ENCODE measurements around the gene LRRN4.

LRRN4 gene

DNA sequence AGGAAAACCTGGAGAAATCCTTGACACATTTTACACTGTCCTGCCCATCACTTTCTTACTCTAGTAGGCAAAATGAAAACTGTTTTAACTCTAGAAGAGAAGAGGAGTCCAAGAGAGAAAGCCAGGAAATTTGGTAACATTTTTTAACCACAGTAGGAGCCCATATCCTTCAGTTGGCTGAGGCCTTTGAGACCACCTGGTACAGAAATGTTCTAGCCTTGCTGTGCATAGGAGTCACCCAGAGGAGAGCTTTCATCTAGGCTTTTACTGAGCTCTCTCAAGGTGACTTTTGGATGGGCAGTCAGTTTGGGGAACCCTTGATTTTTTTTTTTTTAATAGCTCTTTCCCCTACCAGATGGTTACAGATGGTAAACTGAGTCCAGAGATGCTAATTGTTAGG lies 25.0 kb downstream of the LRRN4 start:
- Histone ChIP-seq H3K9ac (ENCODE audit: low read length) (peak overlapping the region; percentile 27), H3K4me1 (ENCODE audit: control insufficient read depth, insufficient read depth, low read length) (peaks cover 35% of the 10 kb centered on the region), H3K4me3 (ENCODE audit: low read length) (no peak overlapping the region), H3K36me3 (ENCODE audit: control insufficient read depth, insufficient read depth, low read length, severe bottlenecking) (peaks cover 60% of the 10 kb centered on the region), H3K9me3 (ENCODE audit: control insufficient read depth, low read length) (peaks cover 8% of the 10 kb centered on the region), H3K27me3 (replicated peaks; ENCODE audit: control insufficient read depth, insufficient read depth, low read length) (no peaks in the 10 kb centered on the region)
- no peak for DNase-seq (ENCODE audit: low read depth)

DNA sequence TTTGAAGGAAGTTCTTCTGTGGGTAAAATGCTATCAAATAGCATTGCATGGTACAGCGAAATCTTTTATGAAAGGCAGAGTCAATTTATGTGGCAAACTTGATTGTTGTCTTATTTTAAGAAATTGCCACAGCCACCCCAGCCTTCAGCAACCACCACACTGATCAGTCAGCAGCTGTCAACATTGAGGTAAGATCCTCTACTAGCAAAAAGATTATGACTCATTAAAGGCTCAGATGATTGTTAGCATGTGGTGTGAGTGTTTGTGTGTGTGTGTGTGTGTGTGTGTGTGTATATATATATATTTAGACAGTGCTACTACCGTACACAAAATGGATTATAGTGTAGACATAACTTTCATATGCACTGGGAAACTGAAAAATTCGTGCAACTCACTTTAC lies 27.8 kb downstream of the LRRN4 start:
- no peak overlapping the region for H3K4me3 ChIP-seq (ENCODE audit: low read length)
- no peaks in the 10 kb centered on the region for H3K27me3 ChIP-seq (replicated peaks; ENCODE audit: control insufficient read depth, insufficient read depth, low read length)
- H3K9ac ChIP-seq (ENCODE audit: low read length): no peak overlapping the region
- no peak for DNase-seq (ENCODE audit: low read depth)
- peaks cover 8% of the 10 kb centered on the region for H3K9me3 ChIP-seq (ENCODE audit: control insufficient read depth, low read length)
- peaks cover 25% of the 10 kb centered on the region for H3K4me1 ChIP-seq (ENCODE audit: control insufficient read depth, insufficient read depth, low read length)
- H3K36me3 ChIP-seq (ENCODE audit: control insufficient read depth, insufficient read depth, low read length, severe bottlenecking): peaks cover 61% of the 10 kb centered on the region

DNA sequence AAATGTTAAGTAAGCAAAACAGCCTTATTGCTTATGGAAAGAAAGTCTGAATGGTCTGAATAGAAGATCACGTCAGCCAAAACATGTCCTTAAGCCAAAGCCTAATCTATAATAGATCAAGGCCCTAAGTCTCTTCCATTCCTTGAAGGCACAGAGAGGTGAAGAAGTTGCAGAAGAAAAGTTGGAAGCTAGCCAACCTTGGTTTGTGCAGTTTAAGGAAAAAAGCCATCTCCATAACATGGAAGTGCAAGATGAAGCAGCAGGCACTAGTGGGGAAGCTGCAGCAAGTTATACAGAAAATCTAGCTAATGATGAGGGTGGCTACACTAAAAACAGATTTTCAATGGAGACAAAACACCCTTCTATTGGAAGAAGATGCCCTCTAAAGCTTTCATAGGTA lies 29.1 kb downstream of the LRRN4 start:
- Histone ChIP-seq H3K9ac (ENCODE audit: low read length) (no peak overlapping the region), H3K36me3 (ENCODE audit: control insufficient read depth, insufficient read depth, low read length, severe bottlenecking) (peaks cover 64% of the 10 kb centered on the region), H3K4me3 (ENCODE audit: low read length) (no peak overlapping the region), H3K4me1 (ENCODE audit: control insufficient read depth, insufficient read depth, low read length) (peaks cover 14% of the 10 kb centered on the region), H3K27me3 (replicated peaks; ENCODE audit: control insufficient read depth, insufficient read depth, low read length) (no peaks in the 10 kb centered on the region), H3K9me3 (ENCODE audit: control insufficient read depth, low read length) (peaks cover 8% of the 10 kb centered on the region)
- DNase-seq (ENCODE audit: low read depth): no peak

DNA sequence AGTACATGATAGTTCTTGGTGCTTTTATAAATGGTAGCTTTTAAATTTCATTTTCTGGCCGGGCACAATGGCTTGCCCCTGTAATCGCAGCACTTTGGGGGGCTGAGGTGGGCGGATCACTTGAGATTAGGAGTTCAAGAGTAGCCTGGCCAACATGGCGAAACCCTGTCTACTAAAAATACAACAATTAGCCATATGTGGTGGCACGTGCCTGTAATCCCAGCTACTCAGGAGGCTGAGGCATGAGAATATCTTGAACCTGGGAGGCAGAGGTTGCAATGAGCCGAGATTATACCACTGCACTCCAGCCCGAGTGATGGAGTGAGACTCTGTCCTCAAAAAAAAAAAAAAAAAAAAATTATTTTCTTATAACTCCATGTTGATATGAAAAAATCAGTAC lies 36.0 kb downstream of the LRRN4 start:
- Histone ChIP-seq H3K9me3 (ENCODE audit: control insufficient read depth, low read length) (no peaks in the 10 kb centered on the region), H3K4me3 (ENCODE audit: low read length) (no peak overlapping the region), H3K4me1 (ENCODE audit: control insufficient read depth, insufficient read depth, low read length) (peaks cover 8% of the 10 kb centered on the region), H3K9ac (ENCODE audit: low read length) (no peak overlapping the region), H3K27me3 (replicated peaks; ENCODE audit: control insufficient read depth, insufficient read depth, low read length) (no peaks in the 10 kb centered on the region), H3K36me3 (ENCODE audit: control insufficient read depth, insufficient read depth, low read length, severe bottlenecking) (peaks cover 73% of the 10 kb centered on the region)
- DNase-seq (ENCODE audit: low read depth): no peak

DNA sequence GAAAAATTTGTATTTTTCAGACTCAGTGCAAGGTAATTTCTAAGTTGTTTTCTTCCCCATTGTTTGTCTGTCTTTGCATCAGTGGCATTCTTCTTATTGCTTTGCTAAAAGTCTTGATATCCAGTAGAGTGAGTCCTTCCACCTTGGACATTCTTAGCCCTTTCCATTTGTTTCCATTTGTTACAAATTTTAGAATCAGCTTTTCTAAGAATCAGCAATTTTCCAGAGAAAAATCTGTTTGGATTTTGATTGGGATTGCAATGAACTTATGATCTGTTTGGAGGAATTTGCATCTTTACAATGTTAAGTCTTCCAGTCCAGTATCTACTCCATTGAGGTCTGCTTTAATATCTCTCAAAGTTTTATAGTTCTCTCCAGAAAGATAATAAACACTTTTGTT lies 36.4 kb downstream of the LRRN4 start:
- no peak for DNase-seq (ENCODE audit: low read depth)
- peaks cover 73% of the 10 kb centered on the region for H3K36me3 ChIP-seq (ENCODE audit: control insufficient read depth, insufficient read depth, low read length, severe bottlenecking)

DNA sequence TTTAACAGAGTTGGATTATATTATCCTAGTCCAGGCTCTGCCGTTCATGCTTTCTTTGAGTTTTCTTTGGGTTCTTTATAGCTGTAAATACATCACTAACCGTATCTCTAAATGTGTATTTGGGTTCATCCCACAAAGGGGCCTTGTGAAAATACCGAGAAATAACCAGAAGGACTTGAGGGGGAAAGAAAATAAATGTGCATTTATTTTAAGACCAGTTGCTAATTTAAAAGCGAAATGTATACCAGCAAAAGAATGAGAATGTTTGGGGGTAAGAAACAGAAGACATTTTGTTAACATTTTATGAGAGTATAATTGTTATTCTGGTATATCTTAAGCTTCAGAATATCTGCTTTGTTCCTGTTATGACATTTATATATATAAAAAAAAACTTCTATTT lies 38.9 kb downstream of the LRRN4 start:
- Histone ChIP-seq H3K9me3 (ENCODE audit: control insufficient read depth, low read length) (no peaks in the 10 kb centered on the region), H3K4me3 (ENCODE audit: low read length) (no peak overlapping the region), H3K4me1 (ENCODE audit: control insufficient read depth, insufficient read depth, low read length) (peaks cover 22% of the 10 kb centered on the region), H3K9ac (ENCODE audit: low read length) (no peak overlapping the region), H3K36me3 (ENCODE audit: control insufficient read depth, insufficient read depth, low read length, severe bottlenecking) (peaks cover 85% of the 10 kb centered on the region), H3K27me3 (replicated peaks; ENCODE audit: control insufficient read depth, insufficient read depth, low read length) (no peaks in the 10 kb centered on the region)
- no peak for DNase-seq (ENCODE audit: low read depth)

More for the DNA sequence above, 36.4 kb downstream of the LRRN4 start:
- H3K27me3 ChIP-seq (replicated peaks; ENCODE audit: control insufficient read depth, insufficient read depth, low read length): no peaks in the 10 kb centered on the region
- H3K4me1 ChIP-seq (ENCODE audit: control insufficient read depth, insufficient read depth, low read length): peaks cover 9% of the 10 kb centered on the region
- H3K9me3 ChIP-seq (ENCODE audit: control insufficient read depth, low read length): no peaks in the 10 kb centered on the region
- H3K4me3 ChIP-seq (ENCODE audit: low read length): no peak overlapping the region
- H3K9ac ChIP-seq (ENCODE audit: low read length): no peak overlapping the region

DNA sequence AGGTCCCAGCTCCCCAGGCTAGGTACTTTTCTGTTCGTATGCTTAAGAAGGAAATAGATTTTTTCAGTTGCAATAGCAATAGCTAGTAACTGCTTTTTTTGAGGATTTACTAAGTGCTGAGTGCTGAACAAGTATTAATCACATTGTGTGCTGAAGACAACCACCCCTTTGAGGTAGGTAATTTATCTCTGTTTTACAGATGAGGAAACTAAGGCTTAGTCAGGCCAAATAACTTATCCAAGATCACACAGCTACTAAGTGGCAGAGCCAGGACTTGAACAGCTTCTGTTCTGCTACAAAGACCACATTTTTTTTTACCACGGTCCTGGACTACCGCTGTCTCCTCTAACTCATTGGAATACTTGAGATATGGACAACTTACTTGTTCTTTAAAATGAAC lies 39.8 kb downstream of the LRRN4 start:
- Histone ChIP-seq H3K4me3 (ENCODE audit: low read length) (no peak overlapping the region), H3K4me1 (ENCODE audit: control insufficient read depth, insufficient read depth, low read length) (peaks cover 30% of the 10 kb centered on the region), H3K9me3 (ENCODE audit: control insufficient read depth, low read length) (no peaks in the 10 kb centered on the region), H3K36me3 (ENCODE audit: control insufficient read depth, insufficient read depth, low read length, severe bottlenecking) (peaks cover 90% of the 10 kb centered on the region), H3K27me3 (replicated peaks; ENCODE audit: control insufficient read depth, insufficient read depth, low read length) (no peaks in the 10 kb centered on the region), H3K9ac (ENCODE audit: low read length) (no peak overlapping the region)
- DNase-seq (ENCODE audit: low read depth): no peak

DNA sequence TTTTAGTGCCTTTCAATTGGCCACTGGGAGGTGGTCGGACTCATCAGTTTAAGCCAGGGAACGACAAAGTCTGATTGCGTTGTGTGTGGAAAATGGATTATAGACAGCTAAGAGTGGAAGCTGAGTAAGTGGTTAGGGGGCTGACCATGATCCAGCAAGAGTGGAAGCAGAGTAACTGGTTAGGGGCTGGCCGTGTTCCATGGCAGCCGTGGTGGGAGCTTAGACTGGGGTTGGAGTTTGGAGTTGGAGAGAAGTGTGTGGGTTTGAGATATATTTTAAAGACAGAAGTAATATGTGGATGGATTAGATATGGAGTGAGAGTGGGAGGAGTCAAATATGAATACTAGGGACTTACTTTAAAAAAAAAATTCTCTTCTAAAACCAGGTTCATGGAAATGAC lies 41.7 kb downstream of the LRRN4 start:
- Histone ChIP-seq H3K36me3 (ENCODE audit: control insufficient read depth, insufficient read depth, low read length, severe bottlenecking) (peaks cover 76% of the 10 kb centered on the region), H3K4me3 (ENCODE audit: low read length) (no peak overlapping the region), H3K9ac (ENCODE audit: low read length) (peak overlapping the region; percentile 13), H3K4me1 (ENCODE audit: control insufficient read depth, insufficient read depth, low read length) (peaks cover 33% of the 10 kb centered on the region), H3K9me3 (ENCODE audit: control insufficient read depth, low read length) (no peaks in the 10 kb centered on the region), H3K27me3 (replicated peaks; ENCODE audit: control insufficient read depth, insufficient read depth, low read length) (no peaks in the 10 kb centered on the region)
- no peak for DNase-seq (ENCODE audit: low read depth)

DNA sequence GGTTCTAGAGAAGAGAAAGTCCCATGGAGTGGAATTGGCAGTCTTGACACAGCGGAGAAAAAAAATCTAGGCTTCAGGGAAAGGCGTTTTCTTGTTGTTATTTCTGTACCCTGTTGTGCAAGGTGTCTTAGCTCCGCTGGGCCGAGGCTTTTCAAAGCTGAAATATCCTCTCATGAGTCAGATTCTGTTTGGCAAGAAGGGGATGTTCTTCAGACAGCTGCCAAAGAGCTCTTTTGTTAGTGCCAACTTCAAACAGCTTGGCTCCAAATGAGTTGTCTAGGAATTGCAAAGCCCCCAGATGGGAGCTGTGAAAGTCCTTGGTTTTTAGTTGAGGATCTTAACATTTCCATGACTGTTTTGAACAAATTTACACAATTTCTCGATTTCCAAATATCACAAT lies 45.6 kb downstream of the LRRN4 start:
- H3K36me3 ChIP-seq (ENCODE audit: control insufficient read depth, insufficient read depth, low read length, severe bottlenecking): peaks cover 37% of the 10 kb centered on the region

DNA sequence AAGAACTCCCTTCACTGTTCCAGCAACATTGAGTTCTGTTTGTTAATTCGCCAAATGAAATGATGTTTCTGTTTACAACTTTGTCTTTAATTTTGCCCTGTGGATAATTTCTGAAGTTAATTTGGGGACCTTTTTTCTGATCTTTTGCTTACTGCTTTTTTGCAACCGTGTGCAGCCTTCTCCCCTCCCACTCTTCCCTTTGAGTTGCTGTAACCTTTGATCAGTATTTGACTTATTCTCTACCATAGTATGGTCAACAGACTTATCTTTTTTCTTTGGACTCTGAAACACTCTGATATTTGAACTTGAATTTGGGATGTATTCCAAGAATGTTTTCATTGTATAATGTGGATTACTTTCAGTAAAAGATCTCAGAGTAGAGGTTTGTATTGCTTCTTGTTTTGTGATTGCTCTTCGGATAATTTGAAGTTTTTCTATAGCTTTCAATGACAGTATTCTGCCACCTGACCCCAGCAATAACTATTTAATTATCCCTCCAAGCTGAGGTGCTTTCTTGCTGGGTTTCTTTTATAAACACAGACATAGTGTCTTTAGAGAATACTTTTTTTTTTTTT lies 46.2 kb downstream of the LRRN4 start:
- Histone ChIP-seq H3K4me3 (ENCODE audit: low read length) (peak overlapping the region; percentile 98), H3K4me1 (ENCODE audit: control insufficient read depth, insufficient read depth, low read length) (peaks cover 37% of the 10 kb centered on the region)
- peak; percentile 21 for DNase-seq (ENCODE audit: low read depth)

More for the DNA sequence above, 45.6 kb downstream of the LRRN4 start:
- Histone ChIP-seq H3K9ac (ENCODE audit: low read length) (peak overlapping the region; percentile 96), H3K9me3 (ENCODE audit: control insufficient read depth, low read length) (no peaks in the 10 kb centered on the region), H3K4me3 (ENCODE audit: low read length) (peak overlapping the region; percentile 98), H3K27me3 (replicated peaks; ENCODE audit: control insufficient read depth, insufficient read depth, low read length) (no peaks in the 10 kb centered on the region), H3K4me1 (ENCODE audit: control insufficient read depth, insufficient read depth, low read length) (peaks cover 37% of the 10 kb centered on the region)
- peak; percentile 95 for DNase-seq (ENCODE audit: low read depth)

DNA sequence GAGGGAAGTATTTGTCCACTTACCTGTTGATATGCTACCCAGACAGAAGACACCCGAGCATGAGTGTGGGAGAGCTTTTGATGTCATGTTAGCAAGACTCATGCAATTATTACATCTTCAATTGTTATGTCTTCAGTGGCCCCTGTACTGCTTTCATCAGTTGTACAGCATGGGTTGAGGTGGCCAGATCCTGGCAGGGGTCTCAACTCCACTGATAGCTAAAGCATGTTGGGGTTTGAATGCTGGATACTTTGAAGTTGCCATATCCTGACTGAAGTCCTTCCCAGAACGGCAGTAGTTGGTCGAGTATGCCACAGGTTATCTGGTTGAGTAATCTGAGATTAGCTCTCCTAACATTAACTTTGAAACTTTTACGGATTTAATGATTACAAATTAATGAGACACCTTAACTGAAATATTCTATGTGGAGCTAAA lies 46.7 kb downstream of the LRRN4 start:
- Histone ChIP-seq H3K4me3 (ENCODE audit: low read length) (peak overlapping the region; percentile 98), H3K9me3 (ENCODE audit: control insufficient read depth, low read length) (no peaks in the 10 kb centered on the region), H3K27me3 (replicated peaks; ENCODE audit: control insufficient read depth, insufficient read depth, low read length) (no peaks in the 10 kb centered on the region), H3K36me3 (ENCODE audit: control insufficient read depth, insufficient read depth, low read length, severe bottlenecking) (peaks cover 26% of the 10 kb centered on the region), H3K9ac (ENCODE audit: low read length) (peak overlapping the region; percentile 96), H3K4me1 (ENCODE audit: control insufficient read depth, insufficient read depth, low read length) (peaks cover 34% of the 10 kb centered on the region)
- DNase-seq (ENCODE audit: low read depth): peak; percentile 21

More for the DNA sequence above, 46.2 kb downstream of the LRRN4 start:
- H3K9me3 ChIP-seq (ENCODE audit: control insufficient read depth, low read length): no peaks in the 10 kb centered on the region
- H3K9ac ChIP-seq (ENCODE audit: low read length): peak overlapping the region; percentile 96
- H3K36me3 ChIP-seq (ENCODE audit: control insufficient read depth, insufficient read depth, low read length, severe bottlenecking): peaks cover 31% of the 10 kb centered on the region
- H3K27me3 ChIP-seq (replicated peaks; ENCODE audit: control insufficient read depth, insufficient read depth, low read length): no peaks in the 10 kb centered on the region

DNA sequence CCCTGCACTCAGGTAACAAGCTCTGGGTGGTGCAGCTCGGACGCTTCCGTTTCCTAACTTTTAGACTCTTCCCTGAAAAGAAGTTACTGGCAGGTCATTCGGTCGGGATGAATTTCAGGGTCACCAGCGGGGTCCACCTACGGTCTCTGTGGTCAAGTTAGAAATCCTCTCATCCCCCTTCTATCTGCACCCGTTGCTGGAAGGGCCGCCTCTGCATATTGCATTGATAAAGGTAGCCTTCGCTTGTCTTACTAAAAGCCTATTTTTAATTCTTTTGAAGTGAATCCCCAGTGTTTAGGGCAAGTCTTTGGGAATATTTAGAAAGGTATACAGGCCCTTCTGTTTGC lies 47.3 kb downstream of the LRRN4 start:
- H3K36me3 ChIP-seq (ENCODE audit: control insufficient read depth, insufficient read depth, low read length, severe bottlenecking): peaks cover 21% of the 10 kb centered on the region
- DNase-seq (ENCODE audit: low read depth): peak; percentile 25
- no peaks in the 10 kb centered on the region for H3K9me3 ChIP-seq (ENCODE audit: control insufficient read depth, low read length)
- H3K9ac ChIP-seq (ENCODE audit: low read length): peak overlapping the region; percentile 96
- H3K4me3 ChIP-seq (ENCODE audit: low read length): peak overlapping the region; percentile 98
- no peaks in the 10 kb centered on the region for H3K27me3 ChIP-seq (replicated peaks; ENCODE audit: control insufficient read depth, insufficient read depth, low read length)
- peaks cover 34% of the 10 kb centered on the region for H3K4me1 ChIP-seq (ENCODE audit: control insufficient read depth, insufficient read depth, low read length)
